HG02678 (cell line): Measurements from ENCODE around the gene FBXO28.
"Not testable (repeated sequence)": the region's sequence is repeated elsewhere in the genome, so short reads cannot be mapped to it uniquely, and the experiment has no call there.

Source experiments
- ATAC-seq: cut with Tn5 transposase; IDR thresholded peaks from one replicate; pipeline ENCODE4 v1.9.1; 2021; ENCODE audit warnings: mild to moderate bottlenecking, moderate library complexity; ENCODE audit not compliant: unreplicated experiment

FBXO28 gene, protein sequence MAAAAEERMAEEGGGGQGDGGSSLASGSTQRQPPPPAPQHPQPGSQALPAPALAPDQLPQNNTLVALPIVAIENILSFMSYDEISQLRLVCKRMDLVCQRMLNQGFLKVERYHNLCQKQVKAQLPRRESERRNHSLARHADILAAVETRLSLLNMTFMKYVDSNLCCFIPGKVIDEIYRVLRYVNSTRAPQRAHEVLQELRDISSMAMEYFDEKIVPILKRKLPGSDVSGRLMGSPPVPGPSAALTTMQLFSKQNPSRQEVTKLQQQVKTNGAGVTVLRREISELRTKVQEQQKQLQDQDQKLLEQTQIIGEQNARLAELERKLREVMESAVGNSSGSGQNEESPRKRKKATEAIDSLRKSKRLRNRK

DNA sequence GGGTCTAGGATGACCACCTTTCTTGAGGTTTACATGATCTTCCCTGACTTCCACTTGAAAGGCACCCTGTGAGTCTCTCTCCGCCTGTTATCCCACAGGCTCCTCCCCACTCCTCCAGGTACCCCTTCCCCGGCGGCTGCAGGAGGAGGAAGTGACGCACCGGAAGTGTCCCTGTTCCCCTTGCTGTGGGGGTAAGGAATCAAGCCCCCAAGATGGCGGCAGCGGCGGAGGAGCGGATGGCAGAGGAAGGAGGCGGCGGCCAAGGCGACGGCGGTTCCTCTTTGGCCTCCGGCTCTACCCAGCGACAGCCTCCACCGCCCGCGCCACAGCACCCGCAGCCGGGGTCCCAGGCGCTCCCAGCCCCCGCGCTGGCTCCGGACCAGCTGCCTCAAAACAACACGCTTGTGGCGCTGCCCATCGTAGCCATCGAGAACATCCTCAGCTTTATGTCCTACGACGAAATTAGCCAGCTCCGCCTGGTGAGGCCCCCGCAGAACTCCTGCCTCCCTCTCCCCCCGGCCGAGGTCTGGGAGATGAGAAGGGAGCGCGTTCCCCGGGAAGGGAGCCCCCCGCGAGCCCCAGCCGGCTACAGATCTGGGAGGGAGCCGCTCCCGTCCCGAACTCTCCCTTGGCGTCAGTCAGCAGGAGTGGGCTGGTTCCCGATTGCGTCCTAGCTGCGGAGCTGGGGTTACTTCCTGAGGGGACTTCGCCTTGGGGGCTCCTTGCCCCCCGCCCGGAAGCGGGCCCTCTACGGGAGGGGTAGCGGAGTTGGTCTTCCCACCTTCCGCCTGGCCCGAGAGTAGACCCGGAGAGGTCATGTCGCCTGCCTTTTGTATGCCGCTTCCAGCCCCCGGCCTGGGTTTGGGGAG lies at the start of gene FBXO28:
Gene FBXO28, plus strand, starts transcription at position 194 of the 869 bp plus-strand sequence. Its CDS starts 19 bp downstream, at position 213.
- ATAC-seq, result peak; percentile 99

DNA sequence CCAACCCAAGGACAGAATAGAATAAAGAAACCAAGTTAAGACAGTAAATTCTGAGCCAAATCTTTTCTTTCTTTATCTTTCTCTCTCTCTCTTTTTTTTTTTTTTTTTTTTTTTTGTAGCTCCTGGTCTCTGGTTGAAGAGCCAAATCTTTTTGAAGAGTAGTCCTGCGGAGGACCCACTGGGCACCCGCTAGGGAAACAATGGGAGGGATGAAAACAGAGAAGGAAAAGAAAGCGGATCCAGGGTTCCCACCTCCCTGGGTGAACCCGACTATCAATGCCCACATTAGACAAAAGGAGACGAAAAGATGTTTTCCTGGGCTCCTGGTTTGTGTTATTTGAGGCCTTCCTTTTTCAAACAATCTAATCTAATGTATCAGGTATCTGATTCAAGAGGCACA lies 49.8 kb upstream of the FBXO28 start:
- no peak for ATAC-seq

DNA sequence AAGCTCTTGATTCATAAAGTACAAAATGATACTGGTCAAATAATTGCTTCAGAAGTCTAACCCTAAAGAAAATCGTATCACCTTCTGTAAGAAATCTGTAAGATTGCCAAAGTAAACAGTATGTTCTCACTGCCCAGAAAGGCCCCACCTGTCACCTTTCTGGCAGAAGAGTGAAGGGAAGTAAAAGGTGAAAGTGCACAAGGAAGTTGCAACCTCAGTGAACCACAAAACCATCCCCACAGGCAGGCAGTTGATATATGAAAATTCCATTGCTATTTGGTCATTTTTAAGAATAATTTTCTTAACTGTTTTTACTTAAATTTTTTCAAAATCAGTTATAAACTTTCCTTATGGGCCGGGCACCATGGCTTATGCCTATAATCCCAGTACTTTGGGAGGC lies 48.5 kb upstream of the FBXO28 start:
- ATAC-seq, result no peak

DNA sequence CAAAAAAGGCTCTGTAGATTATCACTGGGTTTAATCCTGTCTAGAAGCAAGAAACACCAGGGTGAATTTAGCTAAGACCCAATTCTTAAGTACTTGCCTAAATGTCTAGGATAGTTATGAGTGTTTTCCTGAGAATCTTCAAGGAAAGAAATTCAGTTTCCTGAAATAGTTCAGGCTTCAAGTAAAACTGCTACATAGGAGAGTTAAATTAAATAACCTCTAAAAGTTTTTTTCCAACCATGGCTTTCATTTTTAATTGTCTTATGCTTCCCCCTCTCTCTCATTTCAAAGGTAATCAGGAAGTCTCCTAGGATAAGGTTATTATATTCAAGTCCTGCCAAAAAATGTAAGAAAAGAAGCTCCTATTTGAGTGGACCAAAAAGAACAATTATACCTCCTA lies 46.7 kb upstream of the FBXO28 start:
- no peak for ATAC-seq

DNA sequence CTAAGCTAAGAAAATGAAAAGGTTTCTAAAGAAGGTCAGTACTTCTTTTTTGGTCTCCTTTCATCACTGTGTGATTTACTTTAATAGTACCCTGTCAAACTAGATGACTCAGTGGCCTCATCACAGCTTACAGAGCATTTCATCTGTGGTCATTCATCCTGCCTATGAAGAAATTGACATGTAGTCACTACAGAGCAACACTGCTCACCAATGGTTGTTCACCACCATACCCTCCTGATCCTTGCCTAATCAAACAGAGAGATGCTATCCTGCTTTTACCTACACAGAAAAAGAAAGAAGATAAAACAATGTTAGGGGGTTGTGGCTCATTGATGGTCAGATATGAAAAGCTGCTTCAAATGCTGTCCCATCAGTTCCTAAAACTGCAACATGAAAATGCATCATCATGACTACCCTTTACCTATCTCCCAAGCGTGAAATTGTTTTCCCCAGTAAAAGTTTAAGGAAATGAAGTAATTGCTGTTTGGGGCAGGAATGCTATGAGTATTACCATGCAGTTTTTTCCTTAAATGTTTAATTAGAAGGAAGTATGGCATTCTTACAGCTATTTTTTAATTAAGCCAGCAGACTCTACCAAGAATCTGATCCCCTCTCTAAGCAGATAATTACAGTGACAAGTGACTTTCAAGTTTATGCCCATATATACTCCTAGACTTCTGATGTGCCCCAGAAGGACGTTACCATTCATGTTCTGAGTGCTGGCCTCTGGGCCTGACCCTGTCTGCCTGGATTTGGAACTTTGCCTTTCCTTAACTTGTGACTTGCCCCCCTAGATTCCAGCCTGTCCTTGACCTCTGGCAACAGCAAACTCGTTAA lies 46.1 kb upstream of the FBXO28 start:
- ATAC-seq, result no peak

DNA sequence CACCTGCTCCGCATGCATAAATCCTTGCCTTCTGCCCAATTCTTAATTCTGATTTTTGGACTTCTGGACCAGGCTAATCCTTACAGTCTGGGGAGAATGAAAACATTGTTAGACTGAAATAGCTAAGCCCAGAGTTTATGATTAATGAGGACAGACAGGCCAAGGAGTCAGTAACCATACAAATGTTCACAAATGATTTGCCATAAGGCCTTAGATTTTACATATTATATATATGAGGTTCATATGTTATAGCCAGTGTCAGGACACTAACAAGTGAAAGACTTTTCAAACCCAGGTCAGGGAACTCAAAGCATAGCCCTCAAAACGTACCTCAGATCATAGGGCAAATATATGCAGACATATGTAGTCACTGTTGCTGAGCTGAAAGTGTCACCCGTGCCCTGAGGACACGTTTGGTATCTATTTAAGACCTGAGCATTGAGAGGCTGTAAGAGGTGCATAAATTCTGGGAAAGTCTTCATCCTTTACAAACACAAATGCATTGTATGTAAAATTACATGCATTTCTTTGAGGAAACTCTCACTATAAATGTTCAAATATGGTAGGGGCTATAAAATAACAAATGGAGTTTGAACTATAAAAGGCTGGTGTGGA lies 45.3 kb upstream of the FBXO28 start:
- ATAC-seq, result no peak

DNA sequence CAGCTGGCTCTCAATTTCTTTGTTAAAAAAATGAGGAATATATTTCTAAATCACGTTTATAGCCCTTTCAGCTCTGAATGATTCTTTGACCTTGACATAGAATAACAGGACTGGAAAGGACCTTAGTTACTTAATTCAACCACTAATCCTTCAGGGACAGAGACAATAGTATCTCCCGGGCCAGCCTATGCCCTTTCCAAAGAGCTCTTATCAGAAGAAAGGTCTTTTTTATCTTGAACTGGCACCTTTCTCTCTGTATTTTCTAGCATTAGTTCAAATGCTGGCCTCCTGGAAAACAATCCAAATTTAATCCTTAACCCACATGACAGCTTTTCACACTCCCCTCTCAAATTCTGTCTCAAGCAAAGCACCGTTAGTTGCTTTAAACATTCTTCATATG lies 44.8 kb upstream of the FBXO28 start:
- no peak for ATAC-seq

DNA sequence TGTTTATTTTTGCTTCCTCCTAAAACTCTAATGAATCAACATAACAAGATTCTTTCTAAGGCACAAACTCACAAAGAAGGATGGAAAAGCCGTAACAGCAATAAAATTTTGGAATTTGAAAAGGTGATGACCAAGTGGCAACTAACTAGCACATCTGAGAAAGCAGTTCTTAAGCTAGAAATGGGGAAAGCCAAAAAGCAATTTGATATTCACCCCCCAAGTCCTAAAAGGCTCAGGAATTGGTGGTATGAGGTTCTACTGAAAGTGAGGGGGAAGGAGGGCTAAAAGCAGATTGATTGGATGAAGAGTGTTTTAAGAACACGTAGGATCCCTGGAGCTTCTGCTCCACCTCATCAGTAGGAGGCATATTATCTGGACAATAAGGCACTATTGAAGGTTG lies 43.4 kb upstream of the FBXO28 start:
- no peak for ATAC-seq

DNA sequence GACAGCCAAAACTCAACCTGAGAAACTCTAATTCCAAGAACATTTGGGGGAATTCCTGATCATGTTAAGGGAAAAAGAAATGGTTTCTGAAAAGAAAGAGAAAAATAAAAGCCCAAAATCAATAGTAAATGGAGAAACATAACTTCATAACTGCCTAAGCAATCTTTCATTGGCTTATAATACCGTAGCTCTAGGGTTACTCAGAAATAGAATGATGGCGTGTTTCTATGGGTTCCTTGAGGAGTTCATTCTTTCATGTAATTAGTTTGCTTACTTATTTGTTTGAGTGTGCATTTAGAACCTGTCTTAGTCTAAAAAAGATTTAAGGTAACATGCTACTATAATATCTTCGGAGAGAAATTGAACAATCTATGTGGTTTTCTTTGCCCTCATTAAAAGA lies 37.5 kb upstream of the FBXO28 start:
- ATAC-seq, result no peak

DNA sequence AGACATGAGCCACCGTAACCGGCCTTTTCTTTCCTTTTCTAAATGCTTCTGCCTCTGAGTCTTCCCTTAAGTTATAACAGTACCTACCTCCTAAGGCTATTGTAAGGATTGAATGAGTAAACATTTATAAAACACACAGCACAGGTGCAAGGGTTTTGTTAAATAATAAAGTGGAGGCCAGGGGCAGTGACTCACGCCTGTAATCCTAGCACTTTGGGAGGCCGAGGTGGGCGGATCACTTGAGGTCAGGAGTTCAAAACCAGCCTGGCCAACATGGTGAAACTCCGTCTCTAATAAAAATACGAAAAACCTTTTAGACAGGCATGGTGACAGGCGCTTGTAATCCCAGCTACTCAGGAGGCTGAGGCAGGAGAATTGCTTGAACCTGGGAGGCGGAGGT lies 34.3 kb upstream of the FBXO28 start:
- ATAC-seq, result not testable (repeated sequence)

DNA sequence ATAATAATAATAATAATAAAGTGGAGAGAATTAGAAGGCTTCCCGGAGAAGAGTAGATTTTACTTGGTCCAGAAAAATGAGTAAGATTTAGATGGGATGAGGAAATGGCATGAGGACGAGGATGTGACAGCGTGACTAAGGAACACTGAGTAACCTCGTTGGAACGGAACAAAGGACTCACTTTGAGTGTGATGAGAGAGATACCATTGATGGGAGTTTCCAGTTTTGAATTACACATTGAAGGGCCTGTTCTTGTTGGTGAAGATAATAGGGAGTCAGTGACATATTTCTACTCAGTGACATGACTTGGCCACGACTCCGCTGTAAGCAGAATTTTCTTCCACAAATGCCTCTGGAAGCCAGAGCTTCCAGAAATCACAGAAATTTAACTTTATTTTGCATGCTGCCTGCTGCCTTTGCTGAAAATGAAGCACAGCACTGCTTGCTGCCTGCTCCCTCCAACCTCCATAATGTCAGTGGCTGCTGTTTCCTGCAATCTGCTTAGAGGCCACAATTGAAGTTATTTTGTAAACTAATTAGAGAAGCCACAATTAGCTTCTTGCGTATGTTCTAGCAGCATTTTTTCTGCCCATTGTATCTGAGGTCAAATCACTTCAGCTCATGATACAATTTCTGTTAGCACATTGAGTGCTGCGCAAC lies 33.7 kb upstream of the FBXO28 start:
- ATAC-seq, result no peak

DNA sequence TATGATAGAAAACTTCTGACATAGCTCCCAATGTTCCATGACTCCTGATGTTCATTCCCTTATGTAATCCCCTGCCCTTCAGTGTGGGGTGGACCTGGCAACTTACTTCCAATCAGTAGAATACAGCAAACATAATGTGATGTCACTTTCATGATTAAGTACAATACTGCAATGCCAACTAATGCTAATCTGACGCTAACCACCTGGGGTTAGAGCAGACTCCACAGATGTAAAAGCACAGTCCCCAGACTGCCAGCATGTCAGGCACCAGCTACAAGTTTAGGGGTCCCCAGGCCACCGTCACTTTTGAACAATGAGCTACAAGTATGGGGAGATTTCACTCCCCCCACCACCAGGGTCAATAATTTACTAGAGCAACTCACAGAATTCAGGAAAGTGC lies 32.3 kb upstream of the FBXO28 start:
- no peak for ATAC-seq

DNA sequence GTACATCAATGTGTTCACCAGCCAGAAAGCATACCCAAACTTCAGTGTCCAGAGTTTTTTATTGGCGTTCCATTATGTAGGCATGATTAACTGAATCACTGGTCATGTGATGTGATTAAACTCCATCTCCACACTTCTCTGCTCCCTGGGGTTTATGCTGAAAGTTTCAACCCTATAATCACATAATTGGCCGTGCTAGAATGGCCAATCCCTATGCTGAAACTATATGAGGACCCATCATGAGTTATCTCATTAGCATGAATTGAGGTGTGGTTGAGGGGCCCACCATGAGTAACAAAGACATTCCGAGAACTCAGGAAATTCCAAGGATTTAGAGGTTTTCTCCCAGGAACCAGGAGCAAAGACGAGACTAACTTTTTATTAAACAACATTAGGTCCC lies 31.8 kb upstream of the FBXO28 start:
- ATAC-seq, result no peak

DNA sequence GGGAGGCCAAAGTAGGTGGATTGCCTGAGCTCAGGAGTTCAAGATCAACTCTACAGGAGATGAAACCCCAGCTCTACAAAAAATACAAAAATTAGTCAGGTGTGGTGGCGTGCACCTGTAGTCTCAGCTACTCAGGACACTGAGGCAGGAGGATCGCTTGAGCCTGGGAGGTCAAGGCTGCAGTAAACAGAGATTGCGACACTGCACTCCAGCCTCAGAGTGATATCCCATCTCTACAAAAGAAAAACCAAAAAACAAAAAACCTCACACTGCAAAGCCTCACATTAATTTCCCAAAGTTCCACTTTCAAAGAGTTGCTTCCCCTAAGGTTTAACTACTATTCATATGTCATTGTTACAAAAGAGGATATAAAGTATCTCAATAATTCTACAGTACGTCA lies 29.0 kb upstream of the FBXO28 start:
- no peak for ATAC-seq

DNA sequence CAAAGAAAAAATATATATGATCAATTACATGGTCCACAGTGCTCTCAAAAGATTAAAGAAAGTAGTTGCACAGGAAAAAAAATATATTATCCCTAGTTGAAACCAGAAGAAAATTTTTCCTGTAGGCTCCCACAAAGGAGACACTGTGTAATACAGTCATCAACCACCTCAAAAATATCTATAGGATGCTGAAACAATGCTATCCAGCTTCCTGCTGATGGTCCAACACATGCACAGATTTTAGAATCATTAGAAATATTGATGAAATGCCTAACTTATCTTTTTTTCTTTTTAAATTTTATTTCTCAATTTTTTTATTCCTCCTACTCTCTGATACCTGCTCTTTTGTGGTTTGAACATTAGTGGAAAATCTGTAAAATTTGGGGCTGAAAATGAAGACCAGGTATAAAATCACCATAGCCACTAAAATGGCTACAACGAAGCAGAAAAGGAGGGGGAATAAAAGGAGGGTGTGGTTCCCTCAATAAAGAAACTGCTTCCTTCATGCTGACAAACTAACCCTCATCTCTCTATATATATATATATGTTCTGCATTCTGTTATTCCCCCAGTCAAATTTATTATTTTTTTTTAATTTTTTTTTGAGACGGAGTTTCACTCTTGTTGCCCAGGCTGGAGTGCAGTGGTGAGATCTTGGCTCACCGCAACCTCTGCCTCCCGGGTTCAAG lies 28.3 kb upstream of the FBXO28 start:
- ATAC-seq, result no peak

DNA sequence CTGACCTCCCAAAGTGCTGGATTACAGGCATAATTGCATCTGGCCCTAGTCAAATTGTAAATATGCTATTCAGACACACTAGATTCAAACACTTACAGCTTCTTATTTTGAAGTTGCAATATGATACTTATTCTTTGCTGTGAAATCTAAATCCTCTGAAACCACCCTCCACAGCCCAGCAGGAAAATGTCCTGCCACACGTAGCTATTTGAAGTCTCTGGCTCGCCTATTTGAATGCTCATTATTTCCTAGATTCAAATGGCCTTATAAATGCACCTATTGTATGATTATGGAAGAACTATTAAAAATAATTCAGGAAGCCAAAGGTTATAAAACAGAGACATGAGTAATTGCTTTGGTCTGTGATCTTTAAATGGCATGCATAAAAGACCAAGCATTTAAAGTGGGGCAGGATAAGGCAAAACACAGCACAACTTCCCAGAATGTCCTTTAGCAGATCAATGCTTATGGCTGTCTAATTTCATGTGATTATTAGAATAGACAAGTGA lies 26.6 kb upstream of the FBXO28 start:
- ATAC-seq, result no peak

DNA sequence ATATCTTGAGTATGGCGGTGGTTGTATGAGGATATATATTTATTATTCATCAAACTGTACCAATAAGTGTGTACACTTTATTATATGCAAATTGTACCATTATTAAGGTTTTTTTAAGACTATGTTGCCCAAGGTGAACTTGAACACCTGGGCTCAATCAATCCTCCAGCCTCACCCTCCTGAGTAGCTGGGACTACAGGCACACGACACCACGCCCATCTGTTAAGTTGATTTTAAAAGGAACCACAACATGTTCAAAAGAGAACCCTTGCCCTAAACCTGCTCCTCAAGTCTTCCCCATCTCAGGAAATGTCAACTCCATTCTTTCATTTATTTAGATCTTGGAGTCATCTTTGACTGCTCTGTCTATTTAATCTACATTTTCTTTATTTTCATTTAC lies 24.3 kb upstream of the FBXO28 start:
- ATAC-seq, result no peak

DNA sequence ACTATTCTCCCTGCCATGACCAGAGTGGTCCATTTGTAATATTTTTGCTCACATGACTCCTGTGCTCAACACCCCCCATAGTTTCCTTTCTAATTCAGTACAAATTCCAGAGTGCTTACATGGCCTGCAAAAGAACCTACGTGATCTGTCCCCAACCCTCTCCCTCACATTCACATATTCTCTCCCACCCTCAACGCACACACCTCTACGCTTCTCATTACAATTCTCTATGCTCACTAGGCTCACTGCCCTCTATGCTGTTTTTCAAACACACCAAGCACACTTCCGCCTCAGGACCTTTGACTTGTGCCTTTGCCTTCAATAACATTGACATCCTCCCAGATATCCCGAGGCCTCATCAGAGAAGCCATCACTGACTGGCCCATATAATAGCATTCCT lies 23.8 kb upstream of the FBXO28 start:
- ATAC-seq, result no peak

DNA sequence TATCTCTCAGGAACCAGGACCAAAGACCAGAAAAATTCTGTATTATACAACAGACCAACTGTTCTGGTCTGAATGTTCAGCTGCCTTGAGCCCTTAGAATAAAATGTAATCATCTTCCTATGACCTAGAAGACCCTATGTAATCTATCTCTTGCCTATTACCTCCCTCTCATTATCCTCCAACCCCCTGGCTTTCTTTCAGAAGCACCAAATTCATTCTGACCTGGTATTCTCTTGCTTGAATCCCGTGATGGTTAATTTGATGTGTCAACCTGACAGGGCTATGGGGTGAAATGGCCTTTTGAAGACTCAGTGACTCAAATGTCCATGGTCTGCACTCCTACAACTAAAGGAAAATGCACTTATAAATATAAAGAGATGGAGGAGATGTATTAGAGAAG lies 21.8 kb upstream of the FBXO28 start:
- no peak for ATAC-seq

DNA sequence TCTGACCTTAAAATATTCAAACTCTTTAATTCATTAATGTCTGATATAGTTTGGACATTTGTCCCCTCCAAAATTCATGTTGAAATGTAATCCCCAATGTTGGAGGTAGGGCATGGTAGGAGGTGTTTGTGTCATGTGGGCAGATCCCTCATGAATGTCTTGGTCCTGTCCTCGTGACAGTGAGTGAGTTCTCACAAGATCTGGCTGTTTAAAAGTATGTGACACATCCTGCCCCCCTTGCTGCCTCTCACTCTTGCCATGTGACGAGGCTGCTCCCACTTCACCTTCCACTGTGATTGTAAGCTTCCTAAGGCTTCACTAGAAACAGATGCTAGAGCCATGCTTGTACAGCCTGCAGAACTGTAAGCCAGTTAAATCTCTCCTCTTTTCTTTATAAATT lies 21.3 kb upstream of the FBXO28 start:
- no peak for ATAC-seq
